H1 (cell line): ENCODE measurements around the gene BICRAL. TPM values are rescaled to one million over a fixed set of nuclear protein-coding genes. Genes with fewer than 3 reads are reported as not detected.

Experiments
- SIRT6 ChIP-seq: IDR thresholded peaks from one replicate; pipeline ENCODE4 v1.7.1; 2012; ENCODE audit warnings: low read length, inconsistent platforms
- SP4 ChIP-seq: IDR thresholded peaks from 2 replicates; pipeline ENCODE4 v1.6.1; 2012; ENCODE audit warnings: low read length, inconsistent platforms
- polyA plus RNA-seq, 7 experiments: library from polyadenylated mRNA; depleted of rRNA in 3 of 7; stranded (reverse) in 5 of 7; unstranded in 2 of 7; fragments of >200 nt in 5 of 7; fragments of 200-250 nt in 2 of 7; gene quantifications; 1 replicate in 5 of 7; 2 replicates in 1 of 7; 4 replicates in 1 of 7; pipeline versions ENCODE4 v1.2.1 to v1.2.3, GENCODE V29; 2011 to 2013; ENCODE audit warnings: missing spikeins in 2 of 7, mixed read lengths in 2 of 7
- total RNA-seq: library from RNA; stranded (reverse); fragmentation: NEBNext Ultra II Directional; extraction: Animal tissue kit (Norgen Biotek cat#: 25700); gene quantifications from 2 replicates; pipeline ENCODE4 v1.2.1, GENCODE V29; 2021

The BICRAL gene
- total and polyA plus RNA-seq, 2 of the 8 experiments (the other 6 are each of a cell fraction or from before 2014, with no cell fraction given) = 9.4 to 12.2 TPM

- TF ChIP-seq SIRT6 = no peak
- no peak for TF ChIP-seq SP4
Observed at GRCh38 chr6:42829561-42830092, 47.8 kb downstream of the BICRAL start (continued).
